Measurements from ENCODE around the gene RBMY1E. TPM values are rescaled to one million over a fixed set of nuclear protein-coding genes. Genes with fewer than 3 reads are reported as not detected.
"Not testable (repeated sequence)": the region's sequence is repeated elsewhere in the genome, so short reads cannot be mapped to it uniquely, and the experiment has no call there.

The RBMY1E gene
- total RNA-seq = not detected

GRCh38 chrY:21917932-21918331, at the start of gene RBMY1E:
TSS of gene RBMY1E (minus strand) at chrY:21918032. CDS start at chrY:21916054, 1,978 bp downstream.
- CTCF ChIA-PET; H3K27me3 Mint-ChIP-seq; POLR2A ChIA-PET; DNase-seq; H3K9me3 Mint-ChIP-seq; H3K36me3 Mint-ChIP-seq (ENCODE audit: low read depth); H3K4me3 Mint-ChIP-seq; H3K27ac Mint-ChIP-seq; H3K4me1 Mint-ChIP-seq: not testable (repeated sequence)

- CTCF ChIA-PET; H3K36me3 Mint-ChIP-seq (ENCODE audit: low read depth); DNase-seq; H3K27ac Mint-ChIP-seq; H3K4me1 Mint-ChIP-seq; H3K27me3 Mint-ChIP-seq; POLR2A ChIA-PET; H3K4me3 Mint-ChIP-seq; H3K9me3 Mint-ChIP-seq: not testable (repeated sequence)
Observed at GRCh38 chrY:21894426-21894825, 23.4 kb downstream of the RBMY1E start, which contains the start of gene RBMY1D. TSS of gene RBMY1D (minus strand) at chrY:21894526. CDS start at chrY:21892513, 2,013 bp downstream.

GRCh38 chrY:21869407-21870076, 48.3 kb downstream of the RBMY1E start:
- not testable (repeated sequence) for H3K27me3 Mint-ChIP-seq, H3K27ac Mint-ChIP-seq

More at GRCh38 chrY:21869407-21870076, 48.3 kb downstream of the RBMY1E start:
- H3K4me3 Mint-ChIP-seq; POLR2A ChIA-PET; DNase-seq; H3K9me3 Mint-ChIP-seq; CTCF ChIA-PET; H3K36me3 Mint-ChIP-seq (ENCODE audit: low read depth); H3K4me1 Mint-ChIP-seq: not testable (repeated sequence)

Other genes with a start within 250 kb of the RBMY1E start
- gene RBMY1D, start 23.5 kb downstream of the RBMY1E start, total RNA-seq = not detected